Upper lobe of left lung (tissue), 4 donors: Measurements from ENCODE around the gene FNTB.

Experiments
- CTCF ChIP-seq, 6 experiments: fragments of 450-650 bp in 4 of 6; fragments of 200-600 bp in 2 of 6; sonication (generic) in 2 of 6; IDR thresholded peaks; one replicate each; pipeline ENCODE4 v1.5.1; 2016 to 2019; ENCODE audit warnings: antibody characterized with exemption in 6 of 6
- POLR2AphosphoS5 ChIP-seq, 2 donors: sonication (generic); formaldehyde crosslinking; IDR thresholded peaks; one replicate each; pipeline ENCODE4 v1.5.1; 2017; ENCODE audit warnings: antibody characterized with exemption in 2 of 2

GRCh38 chr14:65106736-65107135 is 120.0 kb downstream of the FNTB start:
- TF ChIP-seq CTCF (IDR thresholded peaks at IDR 0.05) (no peak), POLR2AphosphoS5 (IDR thresholded peaks at IDR 0.05) (no peak)
